ENCODE results near the gene CYP3A7.

DNA sequence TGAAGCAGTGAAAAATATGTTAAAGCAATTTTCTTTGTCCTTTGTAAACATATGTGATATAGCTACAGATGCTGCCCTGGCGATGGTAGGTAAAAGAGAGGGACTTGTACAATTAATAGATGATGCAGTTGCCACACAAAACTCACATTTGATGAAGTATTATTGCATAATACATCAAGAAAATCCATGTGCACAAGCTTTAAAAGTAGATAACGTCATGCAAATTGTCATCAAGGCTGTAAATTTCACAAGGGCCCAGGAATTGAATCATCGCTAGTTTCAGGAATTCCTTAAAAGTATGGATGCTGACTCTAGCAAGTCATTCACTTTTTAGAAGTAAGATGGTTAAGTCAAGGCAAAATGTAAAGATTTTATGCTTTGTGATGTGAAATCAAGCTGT lies 65.2 kb downstream of the CYP3A7 start:
- TF ChIP-seq, protein P1, sequence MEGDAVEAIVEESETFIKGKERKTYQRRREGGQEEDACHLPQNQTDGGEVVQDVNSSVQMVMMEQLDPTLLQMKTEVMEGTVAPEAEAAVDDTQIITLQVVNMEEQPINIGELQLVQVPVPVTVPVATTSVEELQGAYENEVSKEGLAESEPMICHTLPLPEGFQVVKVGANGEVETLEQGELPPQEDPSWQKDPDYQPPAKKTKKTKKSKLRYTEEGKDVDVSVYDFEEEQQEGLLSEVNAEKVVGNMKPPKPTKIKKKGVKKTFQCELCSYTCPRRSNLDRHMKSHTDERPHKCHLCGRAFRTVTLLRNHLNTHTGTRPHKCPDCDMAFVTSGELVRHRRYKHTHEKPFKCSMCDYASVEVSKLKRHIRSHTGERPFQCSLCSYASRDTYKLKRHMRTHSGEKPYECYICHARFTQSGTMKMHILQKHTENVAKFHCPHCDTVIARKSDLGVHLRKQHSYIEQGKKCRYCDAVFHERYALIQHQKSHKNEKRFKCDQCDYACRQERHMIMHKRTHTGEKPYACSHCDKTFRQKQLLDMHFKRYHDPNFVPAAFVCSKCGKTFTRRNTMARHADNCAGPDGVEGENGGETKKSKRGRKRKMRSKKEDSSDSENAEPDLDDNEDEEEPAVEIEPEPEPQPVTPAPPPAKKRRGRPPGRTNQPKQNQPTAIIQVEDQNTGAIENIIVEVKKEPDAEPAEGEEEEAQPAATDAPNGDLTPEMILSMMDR (IDR thresholded peaks at IDR 0.05): no peak
- no peak for TF ChIP-seq POLR2A (IDR thresholded peaks at IDR 0.05)
